ENCODE results near the gene PRR22. TPM values are rescaled to one million over a fixed set of nuclear protein-coding genes. Genes with fewer than 3 reads are reported as not detected.

The PRR22 gene
- total and polyA plus RNA-seq, 2 donors (not counting 1 experiment from before 2014, with no cell fraction given): 3.4 to 5.6 TPM

DNA sequence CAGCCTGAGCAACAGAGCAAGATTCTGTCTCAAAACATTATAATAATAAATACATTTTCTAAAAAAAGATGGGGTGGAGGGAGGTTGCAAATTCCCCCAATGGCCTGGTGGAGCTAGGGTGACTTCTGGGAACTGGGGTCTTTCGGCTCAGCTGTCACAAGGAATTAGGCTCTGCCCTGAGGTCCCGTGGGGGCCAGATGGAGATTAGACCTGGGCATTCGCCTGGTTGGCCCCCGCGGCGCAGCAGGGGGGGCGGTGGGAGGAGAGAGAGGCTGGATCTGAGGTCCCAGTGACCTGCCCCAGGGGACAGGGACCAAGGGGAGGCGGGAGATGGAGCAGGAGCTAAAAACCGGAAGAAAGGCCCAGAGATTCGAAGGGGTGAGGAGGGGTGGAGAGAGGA is 40.2 kb upstream of the PRR22 start:
- Histone ChIP-seq H3K27ac (ENCODE audit: low read length in 2 of 2) (no peak overlapping the region), H3K4me3 (ENCODE audit: control extremely low read depth in 1 of 5, extremely low read depth in 1 of 5, insufficient read depth in 1 of 5, low read depth in 2 of 5, low read length in 4 of 5) (no peak overlapping the region), H4K20me1 (ENCODE audit: control insufficient read depth, insufficient read depth, low read length, poor library complexity, severe bottlenecking) (no peaks in the 10 kb centered on the region), H3K27me3 (replicated peaks in 1 of 4; ENCODE audit: control extremely low read depth in 1 of 4, control insufficient read depth in 3 of 4, insufficient read depth in 4 of 4, low read length in 3 of 4) (peaks cover 0 to 21% (median 7%) of the 10 kb centered on the region in 4 experiments), H3K4me2 (replicated peaks; ENCODE audit: low read depth, low read length, poor library complexity, severe bottlenecking) (no peak overlapping the region), H3K9me3 (ENCODE audit: control extremely low read depth in 1 of 3, control insufficient read depth in 2 of 3, insufficient read depth in 1 of 3, low read length in 2 of 3) (peaks cover 0 to 57% (median 0%) of the 10 kb centered on the region in 3 donors), H3K36me3 (replicated peaks in 1 of 2; ENCODE audit: control extremely low read depth in 1 of 2, control insufficient read depth in 1 of 2, extremely low read depth in 1 of 2, insufficient read depth in 2 of 2, low read length in 1 of 2) (no peaks in the 10 kb centered on the region), H3K4me1 (ENCODE audit: control insufficient read depth in 2 of 2, insufficient read depth in 2 of 2, low read length in 2 of 2) (peaks cover 16 to 30% of the 10 kb centered on the region in 2 donors), H3K79me2 (ENCODE audit: control insufficient read depth, insufficient read depth, low read length) (no peaks in the 10 kb centered on the region), H3K9ac (ENCODE audit: low read length) (no peak overlapping the region), H2AFZ (ENCODE audit: insufficient read depth, low read depth, low read length, poor library complexity, severe bottlenecking) (no peak overlapping the region)
- ATAC-seq (ENCODE audit: low read depth) (no peak), DNase-seq (no peak)
- WGBS (ENCODE audit: insufficient coverage): 92% methylated on average over 10 of the region's 10 CpGs
- TF ChIP-seq, protein P1, sequence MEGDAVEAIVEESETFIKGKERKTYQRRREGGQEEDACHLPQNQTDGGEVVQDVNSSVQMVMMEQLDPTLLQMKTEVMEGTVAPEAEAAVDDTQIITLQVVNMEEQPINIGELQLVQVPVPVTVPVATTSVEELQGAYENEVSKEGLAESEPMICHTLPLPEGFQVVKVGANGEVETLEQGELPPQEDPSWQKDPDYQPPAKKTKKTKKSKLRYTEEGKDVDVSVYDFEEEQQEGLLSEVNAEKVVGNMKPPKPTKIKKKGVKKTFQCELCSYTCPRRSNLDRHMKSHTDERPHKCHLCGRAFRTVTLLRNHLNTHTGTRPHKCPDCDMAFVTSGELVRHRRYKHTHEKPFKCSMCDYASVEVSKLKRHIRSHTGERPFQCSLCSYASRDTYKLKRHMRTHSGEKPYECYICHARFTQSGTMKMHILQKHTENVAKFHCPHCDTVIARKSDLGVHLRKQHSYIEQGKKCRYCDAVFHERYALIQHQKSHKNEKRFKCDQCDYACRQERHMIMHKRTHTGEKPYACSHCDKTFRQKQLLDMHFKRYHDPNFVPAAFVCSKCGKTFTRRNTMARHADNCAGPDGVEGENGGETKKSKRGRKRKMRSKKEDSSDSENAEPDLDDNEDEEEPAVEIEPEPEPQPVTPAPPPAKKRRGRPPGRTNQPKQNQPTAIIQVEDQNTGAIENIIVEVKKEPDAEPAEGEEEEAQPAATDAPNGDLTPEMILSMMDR (IDR thresholded peaks at IDR 0.05): no peak
- no peak for TF ChIP-seq EZH2 (IDR thresholded peaks at IDR 0.05; ENCODE audit: borderline replicate concordance, insufficient read depth, low read depth, low read length, poor library complexity, severe bottlenecking)
- intact Hi-C loops (cut with micrococcal nuclease): no loop called here
- ChIA-PET CTCF (interaction anchor here (0.6 kb wide), 1 partner anchor 30 kb away, joined by 3 read pairs; no protein-coding TSS in a partner anchor), POLR2A (no interaction called here)
- Mint-ChIP-seq H3K4me1 (peaks cover 16% of the 10 kb centered on the region), H3K27ac (no peak overlapping the region), H3K9me3 (ENCODE audit: insufficient read depth) (no peaks in the 10 kb centered on the region), H3K4me3 (no peak overlapping the region), H3K27me3 (peaks cover 5% of the 10 kb centered on the region)

DNA sequence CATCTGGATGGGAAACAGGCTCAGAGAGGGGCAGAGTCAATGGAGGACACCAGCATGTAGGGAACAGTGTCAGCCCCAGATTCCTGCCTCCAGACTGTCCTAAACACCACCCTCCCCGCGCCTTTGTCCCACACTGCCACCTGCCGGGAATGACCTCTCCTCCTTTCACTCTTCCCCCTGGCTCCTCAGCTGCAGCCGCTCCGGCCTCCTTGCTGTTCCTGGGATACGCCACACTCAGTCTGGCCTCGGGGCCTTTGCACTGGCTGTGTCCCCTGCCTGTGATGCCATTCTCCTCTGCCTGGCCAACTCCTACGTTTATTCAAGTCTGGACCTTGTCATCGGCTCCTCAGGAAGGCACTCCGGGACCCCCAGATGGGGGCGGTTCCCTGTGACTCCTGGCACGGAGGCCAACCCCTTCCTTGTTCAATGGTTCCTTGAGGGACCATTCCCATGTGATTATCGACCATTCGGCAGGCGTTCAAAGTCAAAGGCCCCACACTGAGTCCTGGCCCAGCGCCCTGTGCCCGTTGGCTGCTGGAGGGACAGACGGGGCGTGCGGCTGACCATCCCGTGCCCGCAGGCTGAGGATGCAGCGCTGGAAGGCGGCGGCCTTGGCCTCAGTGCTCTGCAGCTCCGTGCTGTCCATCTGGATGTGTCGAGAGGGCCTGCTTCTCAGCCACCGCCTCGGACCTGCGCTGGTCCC is 39.2 kb upstream of the PRR22 start:
- H3K27me3 Mint-ChIP-seq: peaks cover 7% of the 10 kb centered on the region
- TF ChIP-seq EZH2 (IDR thresholded peaks at IDR 0.05; ENCODE audit: borderline replicate concordance, insufficient read depth, low read depth, low read length, poor library complexity, severe bottlenecking): no peak
- TF ChIP-seq, protein P1 (IDR thresholded peaks at IDR 0.05): no peak
- H3K4me1 Mint-ChIP-seq: peaks cover 15% of the 10 kb centered on the region
- Histone ChIP-seq H3K4me2 (replicated peaks; ENCODE audit: low read depth, low read length, poor library complexity, severe bottlenecking) (no peak overlapping the region), H3K9ac (ENCODE audit: low read length) (no peak overlapping the region), H3K9me3 (ENCODE audit: control extremely low read depth in 1 of 3, control insufficient read depth in 2 of 3, insufficient read depth in 1 of 3, low read length in 2 of 3) (peaks cover 0 to 47% (median 0%) of the 10 kb centered on the region in 3 donors), H3K27me3 (replicated peaks in 1 of 4; ENCODE audit: control extremely low read depth in 1 of 4, control insufficient read depth in 3 of 4, insufficient read depth in 4 of 4, low read length in 3 of 4) (peaks cover 0 to 11% (median 3%) of the 10 kb centered on the region in 4 experiments), H3K4me3 (ENCODE audit: control extremely low read depth in 1 of 5, extremely low read depth in 1 of 5, insufficient read depth in 1 of 5, low read depth in 2 of 5, low read length in 4 of 5) (no peak overlapping the region), H3K4me1 (ENCODE audit: control insufficient read depth in 2 of 2, insufficient read depth in 2 of 2, low read length in 2 of 2) (peaks cover 8 to 20% of the 10 kb centered on the region in 2 donors), H2AFZ (ENCODE audit: insufficient read depth, low read depth, low read length, poor library complexity, severe bottlenecking) (no peak overlapping the region), H3K27ac (ENCODE audit: low read length in 2 of 2) (no peak overlapping the region), H3K36me3 (replicated peaks in 1 of 2; ENCODE audit: control extremely low read depth in 1 of 2, control insufficient read depth in 1 of 2, extremely low read depth in 1 of 2, insufficient read depth in 2 of 2, low read length in 1 of 2) (no peaks in the 10 kb centered on the region), H3K79me2 (ENCODE audit: control insufficient read depth, insufficient read depth, low read length) (no peaks in the 10 kb centered on the region), H4K20me1 (ENCODE audit: control insufficient read depth, insufficient read depth, low read length, poor library complexity, severe bottlenecking) (no peaks in the 10 kb centered on the region)
- intact Hi-C loops (cut with micrococcal nuclease): no loop called here
- ChIA-PET POLR2A (no interaction called here), CTCF (interaction anchor here (0.6 kb wide), 1 partner anchor 29 kb away, joined by 3 read pairs; no protein-coding TSS in a partner anchor)
- H3K4me3 Mint-ChIP-seq: no peak overlapping the region
- DNase-seq (no peak), ATAC-seq (ENCODE audit: low read depth) (no peak)
- H3K27ac Mint-ChIP-seq: no peak overlapping the region
- WGBS (ENCODE audit: insufficient coverage): 91% methylated on average over 30 of the region's 30 CpGs
- H3K9me3 Mint-ChIP-seq (ENCODE audit: insufficient read depth): no peaks in the 10 kb centered on the region
